ENCODE data around the gene RIPK3.
"Not testable (repeated sequence)": the region's sequence is repeated elsewhere in the genome, so short reads cannot be mapped to it uniquely, and the experiment has no call there.

RIPK3 gene

GRCh38 chr14:24343795-24344660 lies 4.2 kb upstream of the RIPK3 start:
- no peak for FAIRE-seq

GRCh38 chr14:24342889-24343288 lies 3.1 kb upstream of the RIPK3 start:
- FAIRE-seq, result no peak

DNA sequence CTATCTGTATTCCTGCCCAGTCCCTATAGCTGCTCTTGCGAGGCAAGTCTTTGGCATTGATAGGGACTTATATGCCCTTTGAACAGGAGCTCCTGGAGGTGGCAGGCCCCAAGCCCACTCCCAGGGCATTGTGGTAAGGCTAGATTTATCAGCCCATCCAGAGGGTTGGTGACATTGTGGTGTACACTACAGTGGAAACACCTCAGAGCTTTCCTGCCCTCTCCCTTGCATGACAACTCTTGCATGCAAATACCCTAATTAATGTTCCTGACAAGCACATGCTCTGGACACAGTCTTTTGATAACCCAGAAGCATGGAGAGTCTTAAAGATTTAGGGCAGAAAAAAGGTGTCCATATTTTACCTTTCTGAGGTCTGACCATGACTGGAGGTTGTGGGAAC lies 815 bp upstream of the RIPK3 start:
- FAIRE-seq, result no peak

DNA sequence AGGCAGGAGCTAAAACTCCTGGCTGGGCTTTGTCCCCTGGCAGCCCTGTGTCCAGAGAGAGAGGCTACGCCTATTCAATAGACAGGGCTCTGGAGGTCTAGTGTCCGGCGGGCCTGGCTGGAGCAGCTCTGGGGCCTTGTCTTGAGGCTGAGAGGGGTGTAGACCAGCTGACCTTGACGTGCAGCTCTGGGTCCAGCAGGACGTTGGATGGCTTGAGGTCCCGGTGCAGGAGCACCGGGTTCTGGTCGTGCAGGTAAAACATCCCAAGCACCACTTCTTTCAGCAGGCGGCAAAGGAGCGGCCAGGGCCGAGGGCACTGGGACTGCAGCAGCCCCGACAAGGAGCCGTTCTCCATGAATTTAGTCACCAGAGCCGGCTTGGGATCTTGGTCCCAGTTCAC lies 948 bp downstream of the RIPK3 start:
- no peak for FAIRE-seq

DNA sequence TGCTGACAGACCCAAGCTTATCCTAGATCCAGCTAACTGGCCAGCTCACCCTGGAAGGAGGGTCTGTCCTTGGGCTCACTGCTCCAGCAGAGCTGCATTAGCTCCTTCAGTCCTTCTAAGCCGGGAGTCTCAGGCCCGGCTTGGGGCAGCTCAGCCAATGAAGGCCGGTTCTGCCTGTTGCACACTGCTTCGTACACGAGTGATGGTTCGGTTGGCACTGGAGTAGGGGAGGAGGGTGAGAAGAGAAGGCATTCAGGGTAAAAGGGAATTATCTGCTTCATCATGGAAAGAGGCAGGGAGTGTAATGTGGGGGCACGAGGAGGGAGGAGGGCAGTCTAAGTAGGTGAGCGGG lies 2.0 kb downstream of the RIPK3 start:
- no peak for FAIRE-seq

- no peak for FAIRE-seq
These were observed 2.5 kb downstream of the RIPK3 start for GRCh38 chr14:24337144-24337823.

DNA sequence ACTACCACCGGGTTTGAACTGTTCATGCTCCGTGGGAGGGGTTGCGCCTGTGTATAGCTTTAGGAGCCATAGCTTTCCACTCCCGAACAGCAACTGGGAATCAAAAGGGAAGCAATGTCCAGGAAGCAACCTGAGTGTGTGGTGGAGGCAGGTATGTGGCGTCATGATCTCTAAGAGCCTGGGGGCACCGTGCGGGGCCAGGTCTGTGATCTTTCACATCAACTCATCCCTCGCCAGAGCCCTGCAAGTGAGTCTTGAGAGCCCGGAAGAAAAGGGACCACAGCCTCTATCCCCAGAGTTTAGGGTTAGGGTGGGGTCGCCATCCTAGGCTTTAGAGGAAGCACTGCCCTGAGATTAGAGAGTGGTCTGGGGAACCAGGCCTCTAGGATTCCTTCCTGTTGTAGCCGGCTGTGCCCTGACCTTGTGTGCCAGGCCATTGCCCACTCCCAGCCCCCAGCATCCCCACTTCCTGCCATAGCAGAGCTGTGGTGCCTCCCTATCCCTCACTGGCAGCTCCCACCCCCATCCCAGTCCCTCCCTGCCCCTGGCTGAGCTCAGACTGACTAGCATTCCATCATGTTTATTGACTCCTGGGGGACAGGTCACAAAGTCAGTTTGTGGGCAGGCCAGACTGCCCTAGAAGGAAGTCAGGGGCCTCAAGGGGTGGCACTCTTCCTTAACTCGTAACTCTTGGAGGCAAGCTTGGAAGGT lies 4.2 kb downstream of the RIPK3 start:
- FAIRE-seq, result no peak

DNA sequence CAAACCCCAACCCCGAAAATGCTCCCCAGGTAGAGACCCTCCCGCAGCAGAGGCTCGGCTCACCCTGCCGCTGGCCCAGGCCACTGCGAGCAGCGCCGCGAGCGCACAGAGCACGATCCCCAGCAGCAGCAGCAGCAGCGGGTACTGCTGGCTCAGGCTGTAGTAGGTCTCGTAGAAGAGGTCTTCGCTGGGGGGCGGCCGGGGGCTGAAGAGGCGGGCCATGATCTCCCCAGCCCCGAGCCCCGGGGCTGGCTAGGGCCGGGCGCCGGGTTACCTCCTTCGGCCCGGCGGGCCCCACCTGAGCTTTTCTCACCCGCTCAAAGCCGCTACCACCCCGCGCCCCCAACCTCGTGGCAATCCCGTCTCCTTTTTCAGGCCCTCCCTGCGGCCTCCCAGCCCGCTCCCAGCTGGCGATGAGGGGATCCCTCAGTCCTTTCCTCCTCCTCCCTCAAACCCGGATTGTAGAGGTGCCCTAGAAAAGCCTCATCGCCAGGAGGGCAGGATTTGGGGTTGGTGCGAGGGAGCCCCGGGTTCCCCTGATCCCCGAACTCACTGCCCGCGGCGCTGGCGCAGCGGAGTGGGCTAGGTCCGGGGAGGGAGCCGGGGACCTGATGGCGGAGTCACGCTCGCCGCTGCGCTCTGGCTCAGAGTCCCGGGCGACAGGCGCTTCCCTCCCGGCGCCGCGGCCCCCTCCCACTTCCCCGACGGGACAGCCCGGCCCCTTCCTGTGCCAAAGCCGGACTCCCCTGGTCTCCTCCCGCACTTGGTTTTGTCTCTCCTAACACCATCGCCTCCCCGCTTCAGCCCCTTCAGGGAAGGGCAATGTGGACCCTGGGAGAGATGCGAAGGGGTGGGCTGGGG lies 5.1 kb downstream of the RIPK3 start, which contains the start of gene ADCY4:
Gene ADCY4 (minus strand): TSS at position 641 of the 861 bp plus-strand sequence. CDS start 419 bp downstream, at position 222.
- FAIRE-seq, result no peak

DNA sequence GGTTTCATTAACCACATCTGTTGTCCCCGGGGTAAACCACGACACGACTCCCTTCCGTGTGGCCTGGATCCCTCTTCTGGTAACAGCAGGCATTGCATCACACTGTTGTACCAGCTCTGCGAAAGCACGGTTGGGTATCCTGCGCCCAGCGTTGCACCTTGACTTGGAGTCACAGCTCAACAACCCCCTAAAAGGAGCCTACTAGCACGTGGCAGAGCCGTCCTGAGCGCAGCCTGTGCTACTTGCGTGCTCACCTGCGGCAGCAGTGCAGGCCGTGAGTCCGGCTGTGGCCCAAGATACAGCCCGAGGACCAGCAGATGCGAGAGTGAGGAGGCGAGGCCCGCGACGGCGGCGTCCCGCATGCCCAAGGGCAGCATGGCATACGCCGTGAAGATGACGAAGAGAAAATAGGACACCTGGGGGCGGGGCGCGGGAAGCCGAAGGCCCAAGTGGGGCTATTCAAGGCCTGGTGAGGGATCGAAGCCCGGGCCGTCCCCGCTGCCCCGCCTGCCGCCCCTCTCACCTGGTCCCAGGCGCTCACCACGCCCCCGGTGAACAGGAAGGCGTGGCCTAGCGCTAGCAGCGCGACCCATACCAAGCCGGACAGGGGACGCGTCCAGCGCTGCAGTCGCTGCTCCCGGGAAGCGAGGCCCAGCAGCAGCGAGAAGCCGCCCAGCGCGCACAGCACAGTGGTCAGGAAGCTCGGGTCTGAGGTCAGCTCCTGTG lies 7.4 kb downstream of the RIPK3 start:
- no peak for FAIRE-seq

DNA sequence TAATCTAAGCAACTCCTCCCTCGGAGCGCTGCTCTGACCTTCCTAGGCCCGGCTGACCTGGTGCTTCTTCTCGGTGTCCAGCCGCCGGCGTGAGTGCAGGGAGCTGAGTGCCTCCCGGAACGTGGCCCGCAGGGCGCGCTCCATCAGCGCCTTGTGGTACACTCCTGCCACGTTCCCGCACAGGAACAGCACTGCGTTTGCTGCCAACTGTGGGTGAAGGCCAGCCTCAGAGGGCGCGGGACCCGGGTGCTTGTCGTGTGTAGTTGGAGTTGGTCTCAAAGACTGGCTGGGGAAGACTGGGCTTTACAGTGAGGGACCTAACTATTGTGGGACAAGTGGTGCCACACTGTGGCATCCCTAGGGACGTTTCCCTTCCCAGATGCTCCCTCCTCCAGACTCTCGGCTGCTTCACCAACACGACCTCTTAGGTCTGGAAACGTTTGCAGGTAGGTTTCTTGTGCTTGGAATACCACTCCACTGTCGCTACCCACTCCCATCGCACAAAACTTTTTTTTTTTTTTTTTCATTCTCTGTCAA lies 8.0 kb downstream of the RIPK3 start:
- FAIRE-seq, result no peak

DNA sequence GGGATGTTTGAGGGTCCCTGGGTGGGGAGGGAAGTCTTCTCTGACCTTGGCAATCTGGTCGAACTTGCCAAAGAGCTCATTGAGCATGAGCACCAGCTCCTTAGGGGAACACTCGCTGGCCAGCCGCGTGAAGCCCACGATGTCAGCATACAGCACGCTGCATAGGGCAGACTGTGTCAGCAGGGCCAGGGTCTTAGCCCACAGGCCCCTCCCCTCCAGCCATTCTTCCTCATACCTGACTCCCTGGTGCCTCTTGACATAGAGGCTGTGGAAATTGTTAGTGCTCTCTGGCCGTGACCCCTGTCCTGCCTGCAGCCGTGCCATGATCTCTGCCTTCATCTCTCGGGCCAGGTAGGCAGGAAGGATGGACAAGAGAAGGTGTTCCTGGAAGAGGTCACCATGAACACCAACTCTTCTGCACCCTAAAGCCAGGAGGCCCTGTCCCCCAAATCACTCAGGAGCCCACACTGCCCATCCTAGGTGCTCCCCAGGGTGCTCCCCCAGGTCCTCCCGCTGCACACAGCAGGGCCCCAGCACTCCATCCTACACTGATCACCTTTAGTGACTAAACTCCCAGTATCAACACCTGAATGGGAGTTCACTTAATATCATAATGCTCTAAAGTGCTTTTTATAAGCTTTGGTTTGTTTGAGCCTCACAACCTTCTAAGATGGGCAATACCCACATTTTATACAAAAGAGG lies 8.7 kb downstream of the RIPK3 start:
- FAIRE-seq, result no peak

- no peak for FAIRE-seq
These were observed 10.1 kb downstream of the RIPK3 start for GRCh38 chr14:24329736-24330135.

DNA sequence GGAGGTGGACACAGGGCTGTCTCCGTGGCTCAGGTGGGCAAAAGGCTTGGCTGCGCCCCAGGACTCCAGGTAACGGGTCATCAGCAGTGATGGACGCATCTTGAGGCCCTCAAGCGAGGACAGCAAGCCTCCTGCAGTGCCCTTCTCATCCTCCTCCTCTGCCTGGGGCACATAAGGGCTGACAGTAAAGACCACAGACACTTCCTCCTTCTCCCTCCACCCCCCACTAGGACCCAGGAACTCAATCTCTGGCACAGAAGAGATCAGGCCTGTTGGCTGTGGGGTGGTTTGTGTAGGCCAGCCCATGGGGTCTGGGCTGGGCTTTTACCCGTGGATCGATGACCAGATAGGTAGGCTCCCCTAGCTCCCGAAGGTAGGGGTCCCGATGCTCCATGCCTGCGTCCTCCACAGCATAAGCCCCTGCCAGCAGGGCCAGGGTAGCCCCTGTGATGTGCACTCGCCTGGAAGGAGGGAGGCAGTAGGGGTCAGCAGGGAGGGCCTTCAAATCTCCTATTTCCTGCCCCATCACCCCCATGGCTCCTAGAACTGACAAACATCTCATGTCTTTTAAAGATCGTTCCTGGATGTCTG lies 10.6 kb downstream of the RIPK3 start:
- FAIRE-seq, result no peak

- not testable (repeated sequence) for FAIRE-seq
These were observed 11.9 kb downstream of the RIPK3 start for GRCh38 chr14:24327914-24328313.

GRCh38 chr14:24327303-24327702 lies 12.5 kb downstream of the RIPK3 start:
- FAIRE-seq, result no peak

DNA sequence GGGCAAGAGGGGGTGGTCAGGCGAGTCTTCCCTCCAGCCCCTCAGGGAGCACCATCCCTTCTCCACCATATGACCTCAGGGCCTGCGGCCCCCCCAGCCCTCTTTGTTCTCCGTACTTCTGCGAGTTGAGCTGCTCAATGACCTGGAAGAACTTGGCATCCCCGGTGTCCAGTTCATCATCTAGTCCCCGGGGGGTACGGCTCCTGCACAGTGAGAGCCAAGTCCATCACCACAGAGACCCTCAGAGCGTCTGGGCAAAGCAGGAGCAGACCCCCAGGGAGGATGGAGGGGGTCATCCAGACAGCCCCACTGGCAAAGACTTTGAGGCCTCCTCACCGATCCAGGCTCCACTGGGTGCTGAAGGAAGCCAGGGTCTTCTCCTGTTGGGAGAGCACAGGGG lies 13.8 kb downstream of the RIPK3 start:
- no peak for FAIRE-seq

DNA sequence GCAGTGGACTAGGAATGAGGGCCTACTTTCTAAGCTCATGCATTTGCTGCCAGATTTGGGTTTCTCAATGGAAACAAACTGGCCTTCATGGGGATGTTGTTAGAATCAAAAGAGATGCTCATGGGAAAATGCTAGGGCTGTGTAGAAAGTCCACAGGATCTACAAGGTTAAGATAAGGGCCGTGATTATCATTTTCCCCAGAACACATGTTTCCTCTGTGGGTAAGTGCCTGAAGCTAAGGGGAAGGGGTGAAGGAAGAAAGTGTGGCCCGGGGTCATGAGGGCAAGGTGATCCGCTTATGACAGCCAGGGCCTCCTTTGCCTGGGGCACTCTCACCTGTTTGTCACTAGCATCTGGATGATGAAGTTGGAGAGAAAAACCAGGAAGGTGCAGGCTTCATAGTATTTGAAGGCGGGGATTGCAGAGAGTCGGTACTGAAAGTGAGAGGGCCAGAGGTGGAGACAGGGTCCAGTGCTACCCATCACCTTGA lies 14.7 kb downstream of the RIPK3 start:
- no peak for FAIRE-seq

DNA sequence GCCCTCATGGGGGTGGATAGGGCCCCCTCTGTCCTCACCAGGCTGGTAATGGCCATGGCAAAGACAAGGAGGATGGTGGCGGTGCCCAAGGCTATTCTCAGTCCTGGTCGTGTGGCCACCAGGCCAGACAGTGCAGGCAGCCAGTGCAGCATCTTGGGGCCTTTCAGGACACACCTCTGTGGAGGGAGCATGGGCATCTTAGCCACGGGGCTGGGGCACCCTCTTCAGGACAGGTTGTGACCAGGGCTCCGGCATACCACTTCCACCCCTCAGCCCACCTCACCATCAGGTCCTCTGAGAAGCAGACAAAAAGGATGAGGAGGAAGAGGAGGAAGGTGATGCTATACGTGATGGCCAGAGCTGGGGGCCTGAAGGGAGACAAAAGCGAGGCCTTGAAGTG lies 15.8 kb downstream of the RIPK3 start:
- no peak for FAIRE-seq

DNA sequence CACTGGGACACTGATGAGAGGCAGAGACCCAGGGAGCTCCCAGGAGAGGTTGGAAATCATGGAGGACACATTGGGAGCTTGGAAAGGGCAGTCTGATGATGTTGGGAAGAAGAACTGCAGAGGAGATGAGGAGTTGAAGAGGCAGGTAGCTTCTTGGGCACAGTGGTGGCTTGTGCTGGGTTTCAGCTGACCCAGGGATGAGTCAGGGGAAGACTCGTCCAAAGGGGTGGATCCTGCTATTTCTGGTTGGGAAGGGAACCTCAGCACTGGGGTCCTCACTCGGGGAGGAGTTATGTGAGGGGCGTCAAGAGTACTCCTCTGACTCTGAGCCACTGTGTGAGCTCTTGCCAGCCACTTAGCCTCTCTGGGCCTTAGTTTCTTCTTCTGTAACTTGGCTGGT lies 16.4 kb downstream of the RIPK3 start:
- FAIRE-seq, result no peak

GRCh38 chr14:24322672-24323071 lies 17.1 kb downstream of the RIPK3 start:
- FAIRE-seq, result no peak

Data from endometrium (tissue), 2 donors.